ENCODE results near the gene PPP2R3C.

DNA sequence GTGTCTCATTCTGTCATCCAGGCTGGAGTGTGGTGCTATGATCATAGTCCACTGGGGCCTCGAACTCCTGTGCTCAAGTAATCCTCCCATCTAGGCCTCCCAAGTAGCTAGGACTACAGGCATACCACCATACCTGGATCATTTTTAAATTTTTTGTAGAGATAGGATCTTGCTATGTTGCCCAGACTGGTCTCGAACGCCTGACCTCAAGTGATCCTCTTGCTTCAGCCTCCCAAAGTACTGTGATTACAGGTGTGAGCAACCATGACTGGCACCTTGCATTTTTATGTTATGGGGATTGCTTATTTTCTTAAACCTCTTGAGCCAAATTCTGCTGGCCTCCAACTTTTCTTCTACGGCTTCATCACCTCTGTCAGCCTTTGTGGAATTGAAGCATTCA is 27.4 kb upstream of the PPP2R3C start:
- TF ChIP-seq, protein P1, sequence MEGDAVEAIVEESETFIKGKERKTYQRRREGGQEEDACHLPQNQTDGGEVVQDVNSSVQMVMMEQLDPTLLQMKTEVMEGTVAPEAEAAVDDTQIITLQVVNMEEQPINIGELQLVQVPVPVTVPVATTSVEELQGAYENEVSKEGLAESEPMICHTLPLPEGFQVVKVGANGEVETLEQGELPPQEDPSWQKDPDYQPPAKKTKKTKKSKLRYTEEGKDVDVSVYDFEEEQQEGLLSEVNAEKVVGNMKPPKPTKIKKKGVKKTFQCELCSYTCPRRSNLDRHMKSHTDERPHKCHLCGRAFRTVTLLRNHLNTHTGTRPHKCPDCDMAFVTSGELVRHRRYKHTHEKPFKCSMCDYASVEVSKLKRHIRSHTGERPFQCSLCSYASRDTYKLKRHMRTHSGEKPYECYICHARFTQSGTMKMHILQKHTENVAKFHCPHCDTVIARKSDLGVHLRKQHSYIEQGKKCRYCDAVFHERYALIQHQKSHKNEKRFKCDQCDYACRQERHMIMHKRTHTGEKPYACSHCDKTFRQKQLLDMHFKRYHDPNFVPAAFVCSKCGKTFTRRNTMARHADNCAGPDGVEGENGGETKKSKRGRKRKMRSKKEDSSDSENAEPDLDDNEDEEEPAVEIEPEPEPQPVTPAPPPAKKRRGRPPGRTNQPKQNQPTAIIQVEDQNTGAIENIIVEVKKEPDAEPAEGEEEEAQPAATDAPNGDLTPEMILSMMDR (conservative IDR thresholded peaks at IDR 0.05; ENCODE audit: low read depth, low read length): no peak
- no peak for TF ChIP-seq EZH2 (IDR thresholded peaks at IDR 0.05; ENCODE audit: low read length, unreplicated experiment)
